Stimulated activated CD4-positive, alpha-beta T cell treated with anti-CD3 and anti-CD28 coated beads, Interleukin-4, amount 100 ng/mL, for 1 hour (primary cell): Measurements from ENCODE around the gene IFNL3.
"Not testable (repeated sequence)": the region's sequence is repeated elsewhere in the genome, so short reads cannot be mapped to it uniquely, and the experiment has no call there.

Source experiments
- DNase-seq: peaks from one replicate; pipeline ENCODE4 v3.0.0-alpha.2; 2020

The IFNL3 gene

GRCh38 chr19:39252458-39252857, 7.7 kb upstream of the IFNL3 start:
- no peak for DNase-seq

- DNase-seq = no peak
Measured at GRCh38 chr19:39251846-39252245, 7.0 kb upstream of the IFNL3 start.

DNA sequence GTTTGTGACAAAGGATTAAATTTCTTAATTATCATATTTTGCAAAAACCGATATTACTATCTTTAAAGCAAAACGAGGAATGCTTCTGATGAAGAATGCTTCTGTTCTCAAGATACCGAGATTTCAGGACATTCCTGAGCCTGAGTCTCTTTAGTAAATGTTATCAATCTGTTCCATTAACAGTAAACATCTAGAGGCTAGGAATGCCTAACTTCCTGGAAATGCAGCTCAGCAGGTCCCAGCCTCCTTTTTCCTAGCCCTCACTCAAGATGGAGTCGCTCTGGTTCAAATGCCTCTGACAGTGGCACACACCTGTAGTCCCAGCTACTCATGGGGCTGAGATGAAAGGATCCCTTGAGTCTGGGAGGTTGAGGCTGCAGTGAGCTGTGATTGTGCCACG, 6.3 kb upstream of the IFNL3 start:
- no peak for DNase-seq

DNA sequence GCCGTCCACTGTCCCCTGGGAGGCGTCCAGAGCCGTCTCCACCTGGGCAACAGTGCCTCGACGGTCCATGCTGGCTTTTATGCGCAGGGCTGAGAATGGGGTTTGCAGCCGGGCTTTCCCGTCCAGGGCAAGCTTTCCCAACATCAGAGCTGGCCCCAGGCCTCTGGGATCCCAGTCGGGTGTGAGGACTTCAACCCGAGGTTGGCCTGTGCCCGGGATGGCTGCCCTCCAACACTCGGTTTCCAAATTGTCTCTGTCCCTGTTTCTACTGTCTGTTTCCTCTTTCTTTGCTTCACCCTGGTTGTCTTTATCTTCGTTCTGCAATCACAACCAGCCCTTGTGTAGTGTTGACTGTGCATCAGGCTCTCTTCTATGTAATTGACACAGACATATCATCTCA, 4.0 kb upstream of the IFNL3 start, which contains the start of gene IFNL4:
Gene IFNL4, minus strand, starts transcription at position 51 of the 400 bp plus-strand sequence.
- no peak for DNase-seq

DNA sequence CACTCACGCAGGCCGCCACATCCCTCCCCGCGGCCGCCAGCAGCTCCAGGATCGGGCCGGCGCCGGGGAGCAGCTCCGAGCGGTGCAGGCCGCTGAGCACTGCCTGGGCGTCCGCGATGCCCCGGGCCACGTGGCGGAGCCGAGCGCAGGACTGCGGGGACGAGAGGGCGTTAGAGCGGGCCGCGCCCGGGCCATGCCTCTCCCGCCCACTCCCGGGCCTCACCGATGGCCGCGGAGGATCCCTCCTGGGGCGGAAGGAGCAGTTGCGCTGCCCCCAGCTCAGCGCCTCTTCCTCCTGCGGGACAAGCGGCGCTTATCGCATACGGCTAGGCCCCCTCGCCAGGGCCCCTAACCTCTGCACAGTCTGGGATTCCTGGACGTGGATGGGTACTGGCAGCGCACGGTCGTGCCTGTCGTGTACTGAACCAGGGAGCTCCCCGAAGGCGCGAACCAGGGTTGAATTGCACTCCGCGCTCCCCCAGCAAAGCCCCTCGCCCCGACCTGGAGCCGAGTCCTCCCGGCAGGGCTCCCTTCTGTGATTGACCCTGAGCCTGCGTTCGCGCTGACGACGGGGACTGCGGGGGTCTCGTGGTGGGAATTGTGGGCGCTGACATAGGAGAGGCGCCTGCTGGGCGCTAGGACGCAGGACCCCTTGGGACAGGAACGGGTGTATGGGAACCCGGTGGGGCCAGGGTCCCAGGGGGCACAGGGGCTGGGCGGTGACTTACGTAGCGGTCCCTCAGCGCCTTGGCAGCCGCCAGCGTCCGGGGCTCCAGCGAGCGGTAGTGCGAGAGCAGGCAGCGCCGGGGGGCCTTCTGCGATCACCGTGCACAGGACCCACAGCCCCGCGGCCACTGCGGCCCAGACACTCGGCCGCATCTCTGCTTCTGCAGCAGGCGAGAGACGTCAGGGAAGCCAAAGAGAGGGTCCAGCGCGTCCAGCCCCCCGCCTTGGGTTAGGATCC, 3.2 kb upstream of the IFNL3 start:
- DNase-seq = peak; percentile 8

DNA sequence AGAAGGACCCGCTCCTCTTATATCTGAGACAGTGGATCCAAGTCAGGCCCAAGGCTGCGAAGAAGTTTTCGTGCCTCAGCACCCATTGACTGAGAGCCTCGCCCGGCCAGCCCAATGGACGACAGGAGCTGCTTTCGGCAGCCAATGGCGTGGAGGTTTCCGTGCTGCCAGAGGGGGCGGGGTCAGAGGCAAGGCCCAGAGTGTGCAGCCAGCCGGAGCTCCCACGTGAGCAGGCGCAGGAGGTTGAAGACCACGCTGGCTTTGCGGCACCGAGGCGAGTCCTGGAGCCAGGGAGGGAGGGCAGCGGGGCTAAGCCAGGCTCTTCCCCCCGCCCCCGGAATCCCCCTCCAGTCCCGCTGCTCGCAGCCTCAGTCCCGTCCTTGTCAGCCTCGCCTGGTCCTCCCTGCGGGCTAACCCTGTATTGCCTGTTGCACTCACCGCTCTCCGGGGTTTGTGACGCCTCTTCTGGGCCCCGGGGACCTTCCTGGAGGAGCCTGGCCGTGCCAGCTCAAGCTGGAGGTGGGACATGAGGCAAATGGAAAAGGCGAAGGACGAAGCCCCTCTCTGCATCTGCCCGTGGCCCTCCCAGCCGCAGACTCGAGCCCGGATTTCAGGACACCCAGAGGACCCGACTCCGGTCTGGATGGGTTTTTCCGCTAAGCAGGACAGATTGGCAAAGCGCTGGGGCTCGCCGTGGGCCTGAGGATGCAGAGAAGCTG, 2.3 kb upstream of the IFNL3 start:
- peak; percentile 41 for DNase-seq

GRCh38 chr19:39245166-39245565, 360 bp upstream of the IFNL3 start:
- DNase-seq = not testable (repeated sequence)

DNA sequence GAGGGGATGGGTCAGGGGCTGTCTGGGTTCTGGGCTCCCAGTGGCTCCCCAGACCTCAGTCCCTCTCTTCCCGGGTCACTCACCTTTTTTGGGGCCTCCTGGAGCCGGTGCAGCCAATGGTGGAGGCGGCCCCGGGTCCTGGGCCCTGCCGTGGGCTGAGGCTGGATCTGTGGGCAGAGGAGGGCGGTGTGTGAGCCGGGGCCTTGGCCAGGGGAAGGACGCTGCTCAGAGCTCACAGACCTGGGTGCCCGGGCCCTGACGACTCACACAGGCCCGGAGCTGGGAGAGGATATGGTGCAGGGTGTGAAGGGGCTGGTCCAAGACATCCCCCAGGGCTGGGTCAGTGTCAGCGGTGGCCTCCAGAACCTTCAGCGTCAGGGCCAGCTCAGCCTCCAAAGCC, 1.1 kb downstream of the IFNL3 start:
- not testable (repeated sequence) for DNase-seq

- no peak for DNase-seq
Measured at GRCh38 chr19:39240421-39240820, 4.4 kb downstream of the IFNL3 start.

- no peak for DNase-seq
Measured at GRCh38 chr19:39238944-39239343, 5.9 kb downstream of the IFNL3 start.

- DNase-seq = no peak
Measured at GRCh38 chr19:39238209-39238608, 6.6 kb downstream of the IFNL3 start.

DNA sequence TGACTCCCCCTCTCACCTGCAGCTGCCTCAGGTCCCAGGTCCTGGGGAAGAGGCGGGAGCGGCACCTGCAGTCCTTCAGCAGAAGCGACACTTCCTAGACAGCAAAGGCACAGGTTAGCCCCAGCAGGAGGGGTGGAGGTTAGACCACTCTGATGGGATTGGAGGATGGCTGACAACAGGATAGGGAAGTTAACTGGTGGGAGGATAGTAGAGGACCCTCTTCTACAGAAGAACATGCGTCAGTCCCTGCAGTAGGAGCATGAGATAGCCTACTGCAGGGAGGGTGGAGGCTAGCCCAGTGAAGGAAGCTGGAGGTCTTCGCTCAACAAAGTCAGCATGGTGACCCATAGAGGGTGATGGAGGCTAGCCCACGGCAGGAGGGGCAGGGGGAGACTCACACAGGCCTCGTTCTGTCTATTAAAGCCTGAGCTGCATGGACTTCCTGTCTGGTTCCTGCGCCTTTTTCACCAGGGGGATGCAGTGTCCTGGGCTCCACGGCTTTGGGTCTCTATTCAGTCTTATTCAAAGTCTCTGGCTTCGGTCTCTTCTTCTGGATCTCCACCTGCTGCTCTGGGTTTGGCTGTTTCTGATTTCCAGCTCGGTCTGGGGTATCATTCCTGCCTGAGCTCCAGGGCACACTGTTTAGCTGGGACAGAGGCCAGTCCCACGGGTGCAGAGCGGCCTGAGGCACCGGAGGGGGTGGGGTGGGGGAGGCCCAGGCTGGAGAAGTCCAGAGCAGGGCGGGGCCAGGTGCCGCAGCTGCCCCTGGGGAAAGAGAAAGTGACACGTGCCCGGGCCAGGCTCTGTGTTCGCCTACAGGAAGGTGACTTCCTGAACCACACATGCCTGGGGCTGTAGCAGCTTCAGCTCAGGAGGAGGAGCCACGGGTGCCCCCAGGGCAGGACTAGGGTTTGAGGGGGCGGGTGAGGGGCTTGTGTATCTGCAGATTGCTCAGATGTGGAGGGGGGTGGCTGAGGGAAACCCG, 7.3 kb downstream of the IFNL3 start:
- peak; percentile 55 for DNase-seq

DNA sequence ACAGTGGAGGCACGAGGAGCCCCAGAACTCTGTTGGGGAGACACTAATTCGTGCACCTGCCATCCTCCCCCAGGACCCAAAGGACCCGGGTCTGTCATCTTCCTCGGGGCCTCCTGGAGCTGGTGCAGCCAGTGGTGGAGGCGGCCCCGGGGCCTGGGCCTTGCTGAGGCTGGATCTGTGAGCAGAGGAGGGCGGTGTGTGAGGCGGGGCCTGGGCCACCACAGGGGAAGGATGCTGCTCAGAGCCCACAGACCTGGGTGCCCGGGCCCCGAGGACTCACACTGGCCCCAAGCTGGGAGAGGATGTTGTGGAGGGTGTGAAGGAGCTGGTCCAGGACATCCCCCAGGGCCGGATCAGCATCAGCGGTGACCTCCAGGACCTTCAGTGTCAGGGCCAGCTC, 8.3 kb downstream of the IFNL3 start:
- no peak for DNase-seq

DNA sequence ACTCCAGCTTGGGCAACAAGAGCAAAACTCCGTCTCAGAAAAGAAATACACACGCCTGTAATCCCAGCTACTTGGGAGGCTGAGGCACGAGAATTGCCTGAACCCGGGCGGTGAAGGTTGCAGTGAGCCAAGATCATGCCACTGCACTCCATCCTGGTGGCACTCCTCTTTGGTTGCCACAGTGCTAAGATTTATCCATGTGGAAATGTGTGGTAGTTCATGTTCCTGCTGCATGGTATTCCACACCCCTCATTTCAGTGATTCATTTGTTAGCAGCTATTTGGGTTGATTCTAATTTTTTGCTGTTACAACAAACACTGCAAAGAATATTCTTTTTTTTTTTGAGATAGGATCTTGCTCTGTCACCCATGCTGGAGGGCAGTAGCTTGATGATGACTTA, 12.1 kb downstream of the IFNL3 start:
- DNase-seq = no peak

GRCh38 chr19:39230096-39230764, 14.6 kb downstream of the IFNL3 start:
- no peak for DNase-seq

GRCh38 chr19:39224910-39225309, 19.9 kb downstream of the IFNL3 start:
- DNase-seq = no peak

DNA sequence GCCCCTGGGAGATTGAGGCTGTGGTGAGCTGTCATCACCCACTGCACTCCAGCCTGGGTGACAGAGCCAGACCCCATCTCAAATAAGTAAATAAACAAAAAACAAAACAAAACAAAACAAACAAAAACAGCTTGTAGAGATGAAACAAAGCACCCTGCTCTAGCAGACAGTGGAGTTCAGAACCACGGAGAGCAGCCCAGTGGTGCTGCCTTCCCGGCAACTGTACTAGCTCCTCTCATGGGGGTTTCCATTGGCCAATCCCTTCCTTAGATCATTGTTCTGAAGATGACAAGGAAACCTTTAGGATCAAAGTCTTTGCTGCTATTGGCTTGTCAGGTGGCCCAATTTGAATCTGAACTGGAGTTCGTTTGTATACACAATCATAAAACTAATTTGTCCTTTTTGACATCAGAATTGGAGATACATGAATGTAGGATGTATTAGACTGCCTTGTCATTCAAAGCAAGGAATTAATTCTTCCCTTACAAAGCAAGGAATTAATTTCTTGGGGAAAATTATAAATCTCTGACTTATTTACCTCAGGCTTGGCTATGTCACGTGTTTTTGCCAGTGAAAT, 21.0 kb downstream of the IFNL3 start:
- no peak for DNase-seq

GRCh38 chr19:39219108-39219507, 25.7 kb downstream of the IFNL3 start:
- DNase-seq = not testable (repeated sequence)

DNA sequence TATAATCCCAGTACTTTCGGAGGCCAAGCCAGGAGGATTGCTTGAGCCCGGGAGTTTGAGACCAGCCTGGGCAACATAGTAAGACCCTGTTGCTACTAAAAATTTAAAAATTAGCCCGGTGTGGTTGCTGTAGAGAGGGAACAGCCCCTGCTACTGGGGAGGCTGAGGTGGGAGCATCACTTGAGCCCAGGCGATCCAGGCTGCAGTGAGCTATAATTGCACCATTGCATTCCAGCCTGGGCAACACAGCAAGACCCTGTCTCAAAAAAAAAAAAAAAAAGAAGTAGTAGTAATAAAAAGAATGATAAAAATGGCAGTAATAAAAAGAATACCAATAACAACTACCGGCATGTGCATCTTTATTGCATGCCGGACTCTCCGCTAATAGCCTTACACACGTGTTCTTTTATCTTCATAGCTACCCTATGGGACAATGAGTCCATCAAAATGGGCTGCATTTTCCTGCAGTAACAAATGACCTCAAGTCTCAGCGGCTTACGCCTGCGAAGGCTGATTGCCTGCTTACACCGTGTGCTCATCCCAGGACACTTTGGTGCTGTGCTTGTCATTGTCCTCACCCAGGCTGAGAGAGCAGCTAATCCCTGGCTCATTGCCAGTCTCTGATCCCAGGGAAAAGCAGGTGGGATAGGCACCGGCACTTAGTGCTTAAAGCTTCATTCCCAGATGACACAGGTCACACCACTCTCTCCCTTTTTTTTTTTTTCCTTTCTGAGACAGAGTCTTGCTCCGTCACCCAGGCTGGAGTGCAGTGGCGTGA, 26.4 kb downstream of the IFNL3 start:
- DNase-seq = no peak

- no peak for DNase-seq
Measured at GRCh38 chr19:39217094-39217493, 27.7 kb downstream of the IFNL3 start.

GRCh38 chr19:39215323-39215722, 29.5 kb downstream of the IFNL3 start:
- DNase-seq = not testable (repeated sequence)
